PFSK-1 (cell line): ENCODE data around the gene SAG.

Source experiments
- REST ChIP-seq, 2 experiments: IDR thresholded peaks; 2 replicates each; pipeline versions ENCODE4 v1.6.1 to v1.8.0; 2011 to 2012; ENCODE audit warnings: low read depth in 2 of 2, low read length in 2 of 2, control low read depth in 1 of 2, inconsistent platforms in 1 of 2, mild to moderate bottlenecking in 1 of 2, moderate library complexity in 1 of 2; ENCODE audit not compliant: insufficient read depth in 1 of 2
- SIN3A ChIP-seq: IDR thresholded peaks from 2 replicates; pipeline ENCODE4 v1.6.1; 2012; ENCODE audit warnings: mild to moderate bottlenecking, low read length, moderate library complexity, borderline replicate concordance; ENCODE audit not compliant: insufficient read depth

DNA sequence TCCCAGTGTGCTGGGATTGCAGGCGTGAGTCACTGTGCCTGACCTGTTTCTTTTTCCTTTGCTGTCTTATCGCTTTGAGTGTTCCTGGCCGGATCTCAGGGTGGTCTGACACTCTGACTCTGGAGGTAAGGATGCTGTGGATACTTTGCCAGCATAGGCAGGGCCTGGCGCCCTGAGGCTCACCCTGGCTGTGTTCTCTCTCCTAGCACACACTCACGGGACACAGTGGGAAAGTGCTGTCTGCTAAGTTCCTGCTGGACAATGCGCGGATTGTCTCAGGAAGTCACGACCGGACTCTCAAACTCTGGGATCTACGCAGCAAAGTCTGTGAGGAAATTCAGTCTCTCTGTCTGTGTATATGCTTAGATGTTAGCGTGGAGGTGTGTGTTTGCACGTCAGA lies 18.0 kb upstream of the SAG start:
- no peak for TF ChIP-seq REST (IDR thresholded peaks at IDR 0.05; ENCODE audit: insufficient read depth in 1 of 2, low read depth in 2 of 2, low read length in 2 of 2)
- TF ChIP-seq SIN3A = no peak
